Ishikawa (cell line): ENCODE data around the gene NLGN3.

Source experiments
- CEBPB ChIP-seq: IDR thresholded peaks from 2 replicates; pipeline ENCODE4 v1.6.1; 2012
- EGR1 ChIP-seq: IDR thresholded peaks from 2 replicates; pipeline ENCODE4 v1.6.1; 2012
- EP300 ChIP-seq: IDR thresholded peaks from 2 replicates; pipeline ENCODE4 v1.6.1; 2012; ENCODE audit warnings: borderline replicate concordance
- FOXM1 ChIP-seq: IDR thresholded peaks from 2 replicates; pipeline ENCODE4 v1.6.1; 2012; ENCODE audit warnings: low read depth, borderline replicate concordance
- MAX ChIP-seq: IDR thresholded peaks from 2 replicates; pipeline ENCODE4 v1.6.1; 2012
- RAD21 ChIP-seq: IDR thresholded peaks from 2 replicates; pipeline ENCODE4 v1.6.1; 2012; ENCODE audit warnings: low read depth
- REST ChIP-seq: IDR thresholded peaks from 2 replicates; pipeline ENCODE4 v1.6.1; 2012; ENCODE audit warnings: low read depth, mild to moderate bottlenecking
- TAF1 ChIP-seq: IDR thresholded peaks from 2 replicates; pipeline ENCODE4 v1.6.1; 2012; ENCODE audit warnings: low read depth, mild to moderate bottlenecking
- TEAD4 ChIP-seq: IDR thresholded peaks from 2 replicates; pipeline ENCODE4 v1.6.1; 2012
- USF1 ChIP-seq: IDR thresholded peaks from 2 replicates; pipeline ENCODE4 v1.6.1; 2012
- YY1 ChIP-seq: IDR thresholded peaks from 2 replicates; pipeline ENCODE4 v1.6.1; 2012; ENCODE audit warnings: low read depth

GRCh38 chrX:71154196-71154595, 9.6 kb downstream of the NLGN3 start:
- TF ChIP-seq TEAD4 = no peak
- no peak for TF ChIP-seq TAF1
- TF ChIP-seq CEBPB = no peak
- no peak for TF ChIP-seq YY1
- no peak for TF ChIP-seq FOXM1
- no peak for TF ChIP-seq REST
- no peak for TF ChIP-seq RAD21
- no peak for TF ChIP-seq USF1
- no peak for TF ChIP-seq EP300
- no peak for TF ChIP-seq MAX
- no peak for TF ChIP-seq EGR1
